GM18498 (cell line): ENCODE results near the gene ZBTB8OS.
A peak's percentile ranks its signal among the peaks of the same experiment; 100 is the strongest.
"Not testable (repeated sequence)": the region's sequence is repeated elsewhere in the genome, so short reads cannot be mapped to it uniquely, and the experiment has no call there.

Experiments used
- ATAC-seq: cut with Tn5 transposase; IDR thresholded peaks from one replicate; pipeline ENCODE4 v1.9.1; 2021; ENCODE audit warnings: mild to moderate bottlenecking, moderate library complexity; ENCODE audit not compliant: unreplicated experiment

ZBTB8OS gene

GRCh38 chr1:32650248-32650751 lies at the start of gene ZBTB8OS:
TSS of gene ZBTB8OS (minus strand) at chr1:32650550. CDS start at chr1:32650529, 21 bp downstream.
- peak; percentile 67 for ATAC-seq

- ATAC-seq = not testable (repeated sequence)
These were observed 46.6 kb upstream of the ZBTB8OS start for GRCh38 chr1:32696996-32697395.

GRCh38 chr1:32696041-32696440 lies 45.7 kb upstream of the ZBTB8OS start:
- ATAC-seq = no peak

- no peak for ATAC-seq
These were observed 45.0 kb upstream of the ZBTB8OS start for GRCh38 chr1:32695098-32695904.

- ATAC-seq = no peak
These were observed 43.3 kb upstream of the ZBTB8OS start for GRCh38 chr1:32693455-32694174.

- ATAC-seq = no peak
These were observed 36.0 kb upstream of the ZBTB8OS start for GRCh38 chr1:32686387-32686786.

- ATAC-seq = no peak
These were observed 35.1 kb upstream of the ZBTB8OS start for GRCh38 chr1:32685498-32685897.

GRCh38 chr1:32684167-32684811 lies 33.9 kb upstream of the ZBTB8OS start:
- no peak for ATAC-seq

GRCh38 chr1:32683397-32683796 lies 33.0 kb upstream of the ZBTB8OS start:
- ATAC-seq = no peak

- ATAC-seq = no peak
These were observed 31.6 kb upstream of the ZBTB8OS start for GRCh38 chr1:32681999-32682398.

- no peak for ATAC-seq
These were observed 31.2 kb upstream of the ZBTB8OS start for GRCh38 chr1:32681509-32681908.

GRCh38 chr1:32680642-32681041 lies 30.3 kb upstream of the ZBTB8OS start:
- ATAC-seq = no peak

GRCh38 chr1:32679993-32680392 lies 29.6 kb upstream of the ZBTB8OS start:
- not testable (repeated sequence) for ATAC-seq

GRCh38 chr1:32676945-32677344 lies 26.6 kb upstream of the ZBTB8OS start:
- no peak for ATAC-seq

- ATAC-seq = not testable (repeated sequence)
These were observed 18.4 kb upstream of the ZBTB8OS start for GRCh38 chr1:32668716-32669115.

GRCh38 chr1:32666901-32667566 lies 16.7 kb upstream of the ZBTB8OS start:
- no peak for ATAC-seq

GRCh38 chr1:32665915-32666314 lies 15.6 kb upstream of the ZBTB8OS start:
- ATAC-seq = no peak

- no peak for ATAC-seq
These were observed 9.2 kb upstream of the ZBTB8OS start for GRCh38 chr1:32659581-32659980.

GRCh38 chr1:32652244-32652962 lies 2.1 kb upstream of the ZBTB8OS start:
- no peak for ATAC-seq

GRCh38 chr1:32651461-32652073 lies 1.2 kb upstream of the ZBTB8OS start:
- no peak for ATAC-seq
